ENCODE data around the gene GULP1. TPM values are rescaled to one million over a fixed set of nuclear protein-coding genes. Genes with fewer than 3 reads are reported as not detected.

Gene GULP1
- total and polyA plus RNA-seq, 2 experiments from 2014 or later = 94.6 to 181 TPM

DNA sequence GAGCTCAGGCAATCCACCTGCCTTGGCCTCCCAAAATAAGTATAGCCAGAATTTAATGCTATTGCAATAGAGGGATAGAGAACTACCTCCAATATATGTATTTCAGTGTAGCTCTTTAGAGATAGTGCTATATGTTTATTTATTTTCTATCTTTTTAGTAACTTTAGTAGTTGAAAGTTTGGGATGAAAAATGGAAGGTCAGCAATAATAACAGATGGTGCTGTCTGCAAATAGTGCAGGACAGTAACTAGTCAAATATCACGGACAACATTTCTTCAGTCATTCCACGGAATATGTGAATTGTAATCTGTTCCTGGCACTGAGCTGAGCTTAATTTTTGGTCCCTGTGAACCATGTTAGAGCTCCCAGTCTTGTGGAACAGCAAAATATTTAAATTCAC is 43.2 kb upstream of the GULP1 start:
- H3K27me3 Mint-ChIP-seq (ENCODE audit: insufficient read depth, low read depth, poor library complexity) = peaks cover 2% of the 10 kb centered on the region
- H3K4me1 ChIP-seq (ENCODE audit: insufficient read depth) = peaks cover 27% of the 10 kb centered on the region
- no peak overlapping the region for H2AFZ ChIP-seq
- H3F3A ChIP-seq (replicated peaks; ENCODE audit: low read depth) = no peaks in the 10 kb centered on the region
- H3K79me2 ChIP-seq (replicated peaks; ENCODE audit: insufficient read depth) = no peaks in the 10 kb centered on the region
- H3K9me2 ChIP-seq (ENCODE audit: insufficient read depth) = no peaks in the 10 kb centered on the region
- no peaks in the 10 kb centered on the region for H3K9me3 Mint-ChIP-seq
- no peak for TF ChIP-seq EZH2 (IDR thresholded peaks at IDR 0.05; ENCODE audit: low read depth, unreplicated experiment)
- H4K20me1 ChIP-seq (replicated peaks; ENCODE audit: insufficient read depth) = no peaks in the 10 kb centered on the region
- H3K27ac Mint-ChIP-seq = no peak overlapping the region
- no peak overlapping the region for H3K4me3 ChIP-seq
- no peaks in the 10 kb centered on the region; the same call in 2 of the 3 replicates for H3K36me3 Mint-ChIP-seq (ENCODE audit: low read depth)
- H3K27ac ChIP-seq (ENCODE audit: low read depth) = no peak overlapping the region
- H3K4me2 ChIP-seq = no peak overlapping the region
- H3K4me1 Mint-ChIP-seq = peaks cover 33% of the 10 kb centered on the region
- no peak overlapping the region for H3K4me3 Mint-ChIP-seq
- H3K36me3 ChIP-seq (ENCODE audit: insufficient read depth) = no peaks in the 10 kb centered on the region
- no peak for DNase-seq (ENCODE audit: low spot score)
- H3K27me3 ChIP-seq (ENCODE audit: insufficient read depth) = no peaks in the 10 kb centered on the region
- ATAC-seq = no peak

DNA sequence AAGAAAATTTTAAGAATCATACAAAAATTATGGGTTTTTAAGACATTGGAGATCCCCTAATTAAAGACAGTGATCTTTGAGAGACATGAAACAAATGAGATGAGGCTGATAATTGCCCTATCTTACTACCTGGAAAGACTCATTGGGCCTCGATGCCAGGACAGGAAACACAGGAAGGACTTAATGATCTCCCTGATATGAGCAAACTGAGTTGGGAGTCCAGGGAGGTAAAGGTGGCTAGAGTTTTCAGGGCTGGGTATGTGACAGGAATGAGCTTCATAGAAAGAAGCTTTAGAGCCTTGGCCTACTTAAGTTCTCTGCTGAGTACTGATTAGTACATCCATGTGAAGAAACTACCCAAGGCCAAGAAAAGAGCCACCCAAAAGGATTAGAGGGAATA is 40.6 kb upstream of the GULP1 start:
- H3F3A ChIP-seq (replicated peaks; ENCODE audit: low read depth) = no peaks in the 10 kb centered on the region
- H3K27me3 Mint-ChIP-seq (ENCODE audit: insufficient read depth, low read depth, poor library complexity) = no peaks in the 10 kb centered on the region
- no peak for DNase-seq (ENCODE audit: low spot score)
- H3K4me3 ChIP-seq = no peak overlapping the region
- H3K36me3 Mint-ChIP-seq (ENCODE audit: low read depth) = peaks cover 3% of the 10 kb centered on the region; the same call in 2 of the 3 replicates
- no peak overlapping the region for H3K4me2 ChIP-seq
- peaks cover 3% of the 10 kb centered on the region; the same call in 1 of the 3 replicates for H3K9me3 Mint-ChIP-seq
- peak overlapping the region; percentile 4; the same call in 1 of the 2 replicates for H2AFZ ChIP-seq
- peaks cover 34% of the 10 kb centered on the region for H3K4me1 Mint-ChIP-seq
- H3K27ac Mint-ChIP-seq = peak overlapping the region; percentile 50; the same call in 1 of the 2 replicates
- no peaks in the 10 kb centered on the region for H3K79me2 ChIP-seq (replicated peaks; ENCODE audit: insufficient read depth)
- H3K4me1 ChIP-seq (ENCODE audit: insufficient read depth) = peaks cover 23% of the 10 kb centered on the region
- no peak for TF ChIP-seq EZH2 (IDR thresholded peaks at IDR 0.05; ENCODE audit: low read depth, unreplicated experiment)
- TF ChIP-seq CREB1 (CRISPR knock-in tag; IDR thresholded peaks at IDR 0.05; ENCODE audit: low read depth) = no peak
- TF ChIP-seq ZNF114 (CRISPR knock-in tag; IDR thresholded peaks at IDR 0.05) = no peak
- H3K27ac ChIP-seq (ENCODE audit: low read depth) = no peak overlapping the region
- H3K36me3 ChIP-seq (ENCODE audit: insufficient read depth) = no peaks in the 10 kb centered on the region
- no peaks in the 10 kb centered on the region for H4K20me1 ChIP-seq (replicated peaks; ENCODE audit: insufficient read depth)
- peak; percentile 39 for ATAC-seq
- H3K4me3 Mint-ChIP-seq = no peak overlapping the region
- no peaks in the 10 kb centered on the region for H3K9me2 ChIP-seq (ENCODE audit: insufficient read depth)
- no peaks in the 10 kb centered on the region for H3K27me3 ChIP-seq (ENCODE audit: insufficient read depth)

DNA sequence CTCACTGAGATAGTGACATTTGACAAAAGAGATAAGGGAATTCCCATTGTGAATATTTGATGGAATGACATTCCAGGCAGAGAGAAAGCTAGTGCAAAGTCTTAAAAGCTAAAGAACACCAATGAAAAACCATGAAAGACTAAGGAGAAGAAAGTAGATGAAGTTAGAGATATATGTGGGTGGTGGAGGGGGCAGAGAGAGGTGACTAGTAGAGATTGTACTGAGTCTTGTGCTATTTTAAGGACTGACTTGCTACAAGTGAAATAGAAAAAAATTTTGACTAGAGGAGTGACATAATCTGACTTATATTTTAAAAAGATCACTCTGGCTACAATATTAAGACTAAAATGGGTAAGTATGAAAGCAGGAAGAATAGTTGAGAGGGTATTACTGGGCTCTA is 35.3 kb upstream of the GULP1 start:
- Mint-ChIP-seq H3K36me3 (ENCODE audit: low read depth) (peaks cover 12% of the 10 kb centered on the region; the same call in 2 of the 3 replicates), H3K9me3 (peaks cover 9% of the 10 kb centered on the region; the same call in 1 of the 3 replicates), H3K4me3 (no peak overlapping the region), H3K4me1 (peaks cover 6% of the 10 kb centered on the region; the same call in 2 of the 3 replicates), H3K27ac (no peak overlapping the region), H3K27me3 (ENCODE audit: insufficient read depth, low read depth, poor library complexity) (no peaks in the 10 kb centered on the region)
- no peaks in the 10 kb centered on the region for H3K4me1 ChIP-seq (ENCODE audit: insufficient read depth)
- no peak overlapping the region for H3K4me3 ChIP-seq
- no peaks in the 10 kb centered on the region for H3K9me2 ChIP-seq (ENCODE audit: insufficient read depth)
- no peak overlapping the region for H3K27ac ChIP-seq (ENCODE audit: low read depth)
- no peaks in the 10 kb centered on the region for H3K79me2 ChIP-seq (replicated peaks; ENCODE audit: insufficient read depth)
- ATAC-seq (no peak), DNase-seq (ENCODE audit: low spot score) (no peak)
- H2AFZ ChIP-seq = no peak overlapping the region
- no peaks in the 10 kb centered on the region; the same call in 1 of the 2 replicates for H3F3A ChIP-seq (replicated peaks; ENCODE audit: low read depth)
- H3K36me3 ChIP-seq (ENCODE audit: insufficient read depth) = no peaks in the 10 kb centered on the region
- TF ChIP-seq CREB1 (CRISPR knock-in tag; IDR thresholded peaks at IDR 0.05; ENCODE audit: low read depth) (no peak), ZNF331 (CRISPR knock-in tag; IDR thresholded peaks at IDR 0.05; ENCODE audit: low read depth) (no peak), EZH2 (IDR thresholded peaks at IDR 0.05; ENCODE audit: low read depth, unreplicated experiment) (no peak)
- TF ChIP-seq, protein P1, sequence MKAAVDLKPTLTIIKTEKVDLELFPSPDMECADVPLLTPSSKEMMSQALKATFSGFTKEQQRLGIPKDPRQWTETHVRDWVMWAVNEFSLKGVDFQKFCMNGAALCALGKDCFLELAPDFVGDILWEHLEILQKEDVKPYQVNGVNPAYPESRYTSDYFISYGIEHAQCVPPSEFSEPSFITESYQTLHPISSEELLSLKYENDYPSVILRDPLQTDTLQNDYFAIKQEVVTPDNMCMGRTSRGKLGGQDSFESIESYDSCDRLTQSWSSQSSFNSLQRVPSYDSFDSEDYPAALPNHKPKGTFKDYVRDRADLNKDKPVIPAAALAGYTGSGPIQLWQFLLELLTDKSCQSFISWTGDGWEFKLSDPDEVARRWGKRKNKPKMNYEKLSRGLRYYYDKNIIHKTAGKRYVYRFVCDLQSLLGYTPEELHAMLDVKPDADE (IDR thresholded peaks at IDR 0.05) = no peak
- H4K20me1 ChIP-seq (replicated peaks; ENCODE audit: insufficient read depth) = no peaks in the 10 kb centered on the region
- H3K27me3 ChIP-seq (ENCODE audit: insufficient read depth) = no peaks in the 10 kb centered on the region
- no peak overlapping the region for H3K4me2 ChIP-seq

Data from GM23338 (cell line).